H1 (cell line): ENCODE results near the gene RPL14. TPM values are rescaled to one million over a fixed set of nuclear protein-coding genes. Genes with fewer than 3 reads are reported as not detected.

Source experiments
- BCL11A ChIP-seq, 2 experiments: IDR thresholded peaks; one replicate each; pipeline ENCODE4 v1.6.1; 2011; ENCODE audit warnings: low read depth in 2 of 2, low read length in 2 of 2, mild to moderate bottlenecking in 2 of 2
- CBX8 ChIP-seq: fragments of 300-800, 300-1000 bp; sonication (generic); IDR thresholded peaks from 2 replicates; pipeline ENCODE4 v1.7.1; 2016; ENCODE audit warnings: low read depth, low read length, borderline replicate concordance
- CEBPB ChIP-seq: IDR thresholded peaks from 2 replicates; pipeline ENCODE4 v1.6.1; 2012; ENCODE audit warnings: low read depth, low read length
- CHD1 ChIP-seq: IDR thresholded peaks from 2 replicates; pipeline ENCODE4 v1.6.1; 2012; ENCODE audit warnings: low read depth, low read length, improper control_type of control experiment
- CTBP2 ChIP-seq: IDR thresholded peaks from 2 replicates; pipeline ENCODE4 v1.7.0; 2011; ENCODE audit warnings: borderline replicate concordance, mild to moderate bottlenecking, moderate library complexity, mixed read lengths, low read length; ENCODE audit not compliant: insufficient read depth, insufficient read length
- EP300 ChIP-seq, 2 experiments: IDR thresholded peaks; 1 replicate in 1 of 2; 2 replicates in 1 of 2; pipeline ENCODE4 v1.6.1; 2011 to 2012; ENCODE audit warnings: low read depth in 2 of 2, low read length in 2 of 2, mild to moderate bottlenecking in 2 of 2, borderline replicate concordance in 1 of 2, inconsistent platforms in 1 of 2, moderate library complexity in 1 of 2
- GTF2F1 ChIP-seq: IDR thresholded peaks from 2 replicates; pipeline ENCODE4 v1.6.1; 2012; ENCODE audit warnings: low read depth, low read length, improper control_type of control experiment, borderline replicate concordance
- KDM1A ChIP-seq: fragments of 200-600, 300-600 bp; sonication (generic); IDR thresholded peaks from 2 replicates; pipeline ENCODE4 v1.7.1; 2016; ENCODE audit warnings: mild to moderate bottlenecking, low read length, borderline replicate concordance
- KDM5A ChIP-seq: fragments of 200-600 bp; IDR thresholded peaks from 2 replicates; pipeline ENCODE4 v1.7.1; 2012; ENCODE audit warnings: mild to moderate bottlenecking, low read length, inconsistent platforms, mixed read lengths
- NANOG ChIP-seq: IDR thresholded peaks from 2 replicates; pipeline ENCODE4 v1.6.1; 2011; ENCODE audit warnings: low read length, low read depth, mild to moderate bottlenecking, inconsistent platforms; ENCODE audit not compliant: insufficient read depth, poor library complexity, severe bottlenecking
- NRF1 ChIP-seq: IDR thresholded peaks from 2 replicates; pipeline ENCODE4 v1.6.1; 2011; ENCODE audit warnings: mild to moderate bottlenecking, low read depth, low read length, improper control_type of control experiment
- POLR2AphosphoS5 ChIP-seq: IDR thresholded peaks from 2 replicates; pipeline ENCODE4 v1.6.1; 2011; ENCODE audit warnings: low read depth, low read length
- RBBP5 ChIP-seq: IDR thresholded peaks from 2 replicates; pipeline ENCODE4 v1.7.1; 2012; ENCODE audit warnings: low read depth, mild to moderate bottlenecking, inconsistent platforms, low read length, moderate library complexity, borderline replicate concordance
- RXRA ChIP-seq: IDR thresholded peaks from 2 replicates; pipeline ENCODE4 v1.6.1; 2011; ENCODE audit warnings: low read depth, mild to moderate bottlenecking, low read length, moderate library complexity; ENCODE audit not compliant: insufficient read depth
- SAP30 ChIP-seq: fragments of 300-600 bp; sonication (generic); IDR thresholded peaks from 2 replicates; pipeline ENCODE4 v1.7.1; 2012; ENCODE audit warnings: low read length, moderate library complexity, mild to moderate bottlenecking, inconsistent platforms; ENCODE audit not compliant: insufficient read depth, insufficient replicate concordance
- SIN3A ChIP-seq, 2 experiments: IDR thresholded peaks in 1 of 2; conservative IDR thresholded peaks in 1 of 2; 2 replicates each; pipeline ENCODE4 v1.6.1; 2011 to 2012; ENCODE audit warnings: low read length in 2 of 2, improper control_type of control experiment in 1 of 2, low read depth in 1 of 2, mild to moderate bottlenecking in 1 of 2
- SP2 ChIP-seq: IDR thresholded peaks from 2 replicates; pipeline ENCODE4 v1.6.1; 2012; ENCODE audit warnings: mild to moderate bottlenecking, low read length, inconsistent platforms
- SP4 ChIP-seq: IDR thresholded peaks from 2 replicates; pipeline ENCODE4 v1.6.1; 2012; ENCODE audit warnings: low read length, inconsistent platforms
- TAF1 ChIP-seq: IDR thresholded peaks from 2 replicates; pipeline ENCODE4 v1.6.1; 2011; ENCODE audit warnings: mild to moderate bottlenecking, low read depth, low read length
- TBP ChIP-seq: IDR thresholded peaks from 2 replicates; pipeline ENCODE4 v1.6.1; 2011; ENCODE audit warnings: low read depth, low read length, improper control_type of control experiment
- USF2 ChIP-seq: IDR thresholded peaks from 2 replicates; pipeline ENCODE4 v1.6.1; 2011; ENCODE audit warnings: low read length, improper control_type of control experiment
- ZNF274 ChIP-seq: IDR thresholded peaks from 2 replicates; pipeline ENCODE4 v1.7.0; 2012; ENCODE audit warnings: low read length, borderline replicate concordance; ENCODE audit errors: extremely low read depth
- polyA plus RNA-seq, 7 experiments: library from polyadenylated mRNA; depleted of rRNA in 3 of 7; stranded (reverse) in 5 of 7; unstranded in 2 of 7; fragments of >200 nt in 5 of 7; fragments of 200-250 nt in 2 of 7; gene quantifications; 1 replicate in 5 of 7; 2 replicates in 1 of 7; 4 replicates in 1 of 7; pipeline versions ENCODE4 v1.2.1 to v1.2.3, GENCODE V29; 2011 to 2013; ENCODE audit warnings: missing spikeins in 2 of 7, mixed read lengths in 2 of 7
- total RNA-seq: library from RNA; stranded (reverse); fragmentation: NEBNext Ultra II Directional; extraction: Animal tissue kit (Norgen Biotek cat#: 25700); gene quantifications from 2 replicates; pipeline ENCODE4 v1.2.1, GENCODE V29; 2021

RPL14 gene
- total and polyA plus RNA-seq, 2 of the 8 experiments (the other 6 are each of a cell fraction or from before 2014, with no cell fraction given): 1,192 to 2,341 TPM

GRCh38 chr3:40505599-40506462, 48.7 kb downstream of the RPL14 start, which contains the start of gene ZNF620 (continued):
- TF ChIP-seq CHD1: no peak
- no peak for TF ChIP-seq KDM5A
- TF ChIP-seq EP300 (IDR thresholded peaks at IDR 0.05; ENCODE audit: borderline replicate concordance in 1 of 2, low read depth in 2 of 2, low read length in 2 of 2): 0 out of 3 replicates have a peak, but pooled peaks of 1 of the 2 experiments have one; percentile 50
- TF ChIP-seq BCL11A (IDR thresholded peaks at IDR 0.05; ENCODE audit: low read depth in 2 of 2, low read length in 2 of 2): no peak
- TF ChIP-seq CTBP2: no peak
- peak; percentile 83; the same call in 1 of the 2 replicates for TF ChIP-seq RBBP5
- no peak for TF ChIP-seq SAP30
- no peak for TF ChIP-seq CEBPB
- TF ChIP-seq TAF1: peak; percentile 83; the same call in 1 of the 2 replicates
- TF ChIP-seq KDM1A: peak; percentile 20; the same call in 1 of the 2 replicates
- no peak for TF ChIP-seq GTF2F1
- no peak for TF ChIP-seq SP4
- no peak for TF ChIP-seq NANOG
- peak; percentile 82 for TF ChIP-seq SP2
- TF ChIP-seq SIN3A (conservative IDR thresholded peaks at IDR 0.05 in 1 of 2, IDR thresholded peaks at IDR 0.05 in 1 of 2; ENCODE audit: low read depth in 1 of 2, low read length in 2 of 2): peak in 1 of 2 experiments; percentile 12; a peak in 1 of 4 replicates
- 0 out of 2 replicates have a peak, but pooled peaks have one; percentile 26 for TF ChIP-seq POLR2AphosphoS5
- no peak for TF ChIP-seq CBX8
- TF ChIP-seq USF2: no peak
- TF ChIP-seq TBP: peak; percentile 52
- no peak for TF ChIP-seq ZNF274
- no peak for TF ChIP-seq RXRA
- TF ChIP-seq NRF1: peak; percentile 44; the same call in 1 of the 2 replicates
